Head of caudate nucleus (tissue), 42 donors: Measurements from ENCODE around the gene SPEF2.
A peak's percentile ranks its signal among the peaks of the same experiment; 100 is the strongest.

Experiments used
- DNase-seq, 42 donors: peaks; one replicate each; pipeline versions ENCODE4 v3.0.0 to v3.0.0-alpha.2; 2020 to 2021; ENCODE audit warnings: mixed read lengths in 7 of 42
- intact Hi-C: fragments of 100-400 bp; cut with DNase I; formaldehyde crosslinking; loops from one replicate; pipeline ENCODE4 v1.15.0; 2022

SPEF2 gene

GRCh38 chr5:35803191-35803651, 185.6 kb downstream of the SPEF2 start:
- peak; percentile 32 to 89 (median 68) for DNase-seq
- intact Hi-C loops: no loop called here

- DNase-seq: peak in 8 of 42 donors; percentile 7 to 39 (median 20)
- intact Hi-C loops: no loop called here
These were observed 186.6 kb downstream of the SPEF2 start for GRCh38 chr5:35804201-35804653.

- intact Hi-C loops: no loop called here
- DNase-seq: no peak
These were observed 187.2 kb downstream of the SPEF2 start for GRCh38 chr5:35804841-35805240.

GRCh38 chr5:35810601-35811000, 192.9 kb downstream of the SPEF2 start:
- no peak for DNase-seq
- intact Hi-C loops: no loop called here

GRCh38 chr5:35811108-35811741, 193.6 kb downstream of the SPEF2 start:
- no peak for DNase-seq
- intact Hi-C loops: no loop called here

GRCh38 chr5:35813521-35813920, 195.9 kb downstream of the SPEF2 start:
- DNase-seq: no peak
- intact Hi-C loops: no loop called here

- DNase-seq: peak in 7 of 42 donors; percentile 7 to 52 (median 27)
- intact Hi-C loops: no loop called here
These were observed 197.7 kb downstream of the SPEF2 start for GRCh38 chr5:35815089-35815936.

- intact Hi-C loops: no loop called here
- DNase-seq: no peak
These were observed 199.3 kb downstream of the SPEF2 start for GRCh38 chr5:35816881-35817521.

- DNase-seq: no peak
- intact Hi-C loops: no loop called here
These were observed 201.4 kb downstream of the SPEF2 start for GRCh38 chr5:35819026-35819425.

GRCh38 chr5:35819668-35820067, 202.0 kb downstream of the SPEF2 start:
- intact Hi-C loops: no loop called here

GRCh38 chr5:35820735-35821134, 203.1 kb downstream of the SPEF2 start:
- intact Hi-C loops: no loop called here
- DNase-seq: no peak

More at GRCh38 chr5:35819668-35820067, 202.0 kb downstream of the SPEF2 start:
- no peak for DNase-seq

- intact Hi-C loops: no loop called here
- no peak for DNase-seq
These were observed 203.8 kb downstream of the SPEF2 start for GRCh38 chr5:35821513-35821912.

GRCh38 chr5:35822511-35822910, 204.8 kb downstream of the SPEF2 start:
- intact Hi-C loops: no loop called here
- no peak for DNase-seq

GRCh38 chr5:35823347-35824098, 205.9 kb downstream of the SPEF2 start:
- intact Hi-C loops: no loop called here
- DNase-seq: no peak

GRCh38 chr5:35826056-35826455, 208.4 kb downstream of the SPEF2 start:
- no peak for DNase-seq
- intact Hi-C loops: no loop called here

GRCh38 chr5:35826554-35826953, 208.9 kb downstream of the SPEF2 start:
- no peak for DNase-seq
- intact Hi-C loops: no loop called here

GRCh38 chr5:35828082-35828598, 210.5 kb downstream of the SPEF2 start:
- intact Hi-C loops: no loop called here
- no peak for DNase-seq

GRCh38 chr5:35830587-35830986, 212.9 kb downstream of the SPEF2 start:
- no peak for DNase-seq
- intact Hi-C loops: no loop called here

- intact Hi-C loops: no loop called here
- DNase-seq: no peak
These were observed 215.1 kb downstream of the SPEF2 start for GRCh38 chr5:35832762-35833161.
